Measurements from ENCODE around the gene SLC9A8. TPM values are rescaled to one million over a fixed set of nuclear protein-coding genes. Genes with fewer than 3 reads are reported as not detected.

The SLC9A8 gene
- total and polyA plus RNA-seq, 2 donors (not counting 3 experiments of a cell fraction or from before 2014, with no cell fraction given): 5.1 to 14.4 TPM

- BruUV-seq (replicated peaks): no TSS peak
- DNase-seq (ENCODE audit: low read depth, low spot score): no peak
- Histone ChIP-seq H3K4me1 (ENCODE audit: control insufficient read depth, extremely low read depth, insufficient read depth, low read length) (no peaks in the 10 kb centered on the region), H3K79me2 (ENCODE audit: control insufficient read depth, insufficient read depth, low read length) (no peaks in the 10 kb centered on the region), H4K20me1 (replicated peaks; ENCODE audit: control insufficient read depth, extremely low read depth, insufficient read depth, low read length) (no peaks in the 10 kb centered on the region), H2AFZ (ENCODE audit: low read depth, low read length) (no peak overlapping the region), H3K4me2 (ENCODE audit: insufficient read depth, low read length) (no peak overlapping the region), H3K27me3 (ENCODE audit: control insufficient read depth in 2 of 2, insufficient read depth in 2 of 2, low read length in 2 of 2) (no peaks in the 10 kb centered on the region), H3K36me3 (ENCODE audit: control insufficient read depth in 2 of 2, extremely low read depth in 1 of 2, insufficient read depth in 2 of 2, low read length in 2 of 2) (peaks cover 0 to 3% of the 10 kb centered on the region in 2 experiments), H3K9me1 (replicated peaks; ENCODE audit: control insufficient read depth, extremely low read depth, insufficient read depth, low read length) (no peaks in the 10 kb centered on the region), H3K27ac (ENCODE audit: insufficient read depth, low read depth, low read length) (no peak overlapping the region), H3K9ac (replicated peaks; ENCODE audit: extremely low read depth, insufficient read depth, low read length) (no peak overlapping the region), H3K4me3 (replicated peaks in 1 of 3; ENCODE audit: insufficient read depth in 1 of 3, low read depth in 1 of 3, low read length in 3 of 3) (no peak overlapping the region), H3K9me3 (replicated peaks; ENCODE audit: control insufficient read depth, insufficient read depth, low read length) (no peaks in the 10 kb centered on the region)
- ChIA-PET CTCF (interaction anchor here (3.7 kb wide), 1 partner anchor 19 kb away, joined by 17 read pairs; no protein-coding TSS in a partner anchor), POLR2A (no interaction called here)
- intact Hi-C loops (cut with micrococcal nuclease): no loop called here
- FAIRE-seq: no peak
- TF ChIP-seq EZH2 (IDR thresholded peaks at IDR 0.05; ENCODE audit: borderline replicate concordance, low read depth, low read length, severe bottlenecking) (no peak), POLR2A (IDR thresholded peaks at IDR 0.05; ENCODE audit: low read depth, low read length) (no peak), GATA2 (IDR thresholded peaks at IDR 0.05; ENCODE audit: insufficient read depth, insufficient read length, low read depth, low read length) (no peak), JUN (IDR thresholded peaks at IDR 0.05; ENCODE audit: borderline replicate concordance, insufficient read depth, insufficient read length, low read depth) (no peak), FOS (IDR thresholded peaks at IDR 0.05; ENCODE audit: borderline replicate concordance, insufficient read depth, low read length) (no peak), MYC (IDR thresholded peaks at IDR 0.05; ENCODE audit: low read depth, low read length) (no peak), POLR2AphosphoS5 (IDR thresholded peaks at IDR 0.05; ENCODE audit: insufficient read depth, low read depth, low read length) (no peak)
- TF ChIP-seq, protein P1, sequence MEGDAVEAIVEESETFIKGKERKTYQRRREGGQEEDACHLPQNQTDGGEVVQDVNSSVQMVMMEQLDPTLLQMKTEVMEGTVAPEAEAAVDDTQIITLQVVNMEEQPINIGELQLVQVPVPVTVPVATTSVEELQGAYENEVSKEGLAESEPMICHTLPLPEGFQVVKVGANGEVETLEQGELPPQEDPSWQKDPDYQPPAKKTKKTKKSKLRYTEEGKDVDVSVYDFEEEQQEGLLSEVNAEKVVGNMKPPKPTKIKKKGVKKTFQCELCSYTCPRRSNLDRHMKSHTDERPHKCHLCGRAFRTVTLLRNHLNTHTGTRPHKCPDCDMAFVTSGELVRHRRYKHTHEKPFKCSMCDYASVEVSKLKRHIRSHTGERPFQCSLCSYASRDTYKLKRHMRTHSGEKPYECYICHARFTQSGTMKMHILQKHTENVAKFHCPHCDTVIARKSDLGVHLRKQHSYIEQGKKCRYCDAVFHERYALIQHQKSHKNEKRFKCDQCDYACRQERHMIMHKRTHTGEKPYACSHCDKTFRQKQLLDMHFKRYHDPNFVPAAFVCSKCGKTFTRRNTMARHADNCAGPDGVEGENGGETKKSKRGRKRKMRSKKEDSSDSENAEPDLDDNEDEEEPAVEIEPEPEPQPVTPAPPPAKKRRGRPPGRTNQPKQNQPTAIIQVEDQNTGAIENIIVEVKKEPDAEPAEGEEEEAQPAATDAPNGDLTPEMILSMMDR (IDR thresholded peaks at IDR 0.05; ENCODE audit: extremely low read depth in 1 of 2, insufficient read depth in 1 of 2, low read depth in 1 of 2, low read length in 2 of 2): no peak
- TF ChIP-seq, protein P2, sequence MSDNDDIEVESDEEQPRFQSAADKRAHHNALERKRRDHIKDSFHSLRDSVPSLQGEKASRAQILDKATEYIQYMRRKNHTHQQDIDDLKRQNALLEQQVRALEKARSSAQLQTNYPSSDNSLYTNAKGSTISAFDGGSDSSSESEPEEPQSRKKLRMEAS (IDR thresholded peaks at IDR 0.05; ENCODE audit: insufficient read depth, insufficient read length): no peak
- dilution Hi-C loops (cut with MboI; ENCODE audit: extremely low pct_ligation_motif_present, low sequenced_read_pairs): no loop called here
These were observed 55.9 kb downstream of the SLC9A8 start for GRCh38 chr20:49868538-49868937.

All from endothelial cell of umbilical vein (primary cell).